DOHH2 (cell line): ENCODE measurements around the gene KCNAB3.

Experiments used
- H3F3A ChIP-seq: fragments of 200-600 bp; sonication (generic), shearing (Covaris generic); 2 replicates; pipeline ENCODE4 v1.6.0; 2016; ENCODE audit warnings: antibody characterized with exemption, mild to moderate bottlenecking; ENCODE audit not compliant: control insufficient read depth, insufficient read depth
- H3K27ac ChIP-seq: fragments of 200-600 bp; sonication (generic); 2 replicates; pipeline ENCODE4 v1.5.1; 2014; ENCODE audit warnings: low read depth, mild to moderate bottlenecking, low read length, moderate library complexity
- H3K27me3 ChIP-seq: fragments of 200-600 bp; sonication (generic); 2 replicates; pipeline ENCODE4 v1.6.1; 2014; ENCODE audit warnings: mild to moderate bottlenecking, low read length, mixed read lengths; ENCODE audit not compliant: control insufficient read depth
- H3K36me3 ChIP-seq: fragments of 200-600 bp; sonication (generic); 2 replicates; pipeline ENCODE4 v1.6.1; 2014; ENCODE audit warnings: mild to moderate bottlenecking, low read length, moderate library complexity, mixed read lengths; ENCODE audit not compliant: control insufficient read depth
- H3K4me1 ChIP-seq: fragments of 200-600 bp; sonication (generic); 2 replicates; pipeline ENCODE4 v1.6.1; 2014; ENCODE audit warnings: mild to moderate bottlenecking, low read length, mixed read lengths; ENCODE audit not compliant: control insufficient read depth
- H3K4me2 ChIP-seq: fragments of 200-600 bp; sonication (generic); 2 replicates; pipeline ENCODE4 v1.6.0; 2014; ENCODE audit warnings: mild to moderate bottlenecking, low read length, moderate library complexity
- H3K4me3 ChIP-seq: fragments of 200-600 bp; sonication (generic); 2 replicates; pipeline ENCODE4 v1.5.1; 2014; ENCODE audit warnings: mild to moderate bottlenecking, low read length, mixed read lengths
- H3K79me2 ChIP-seq: fragments of 200-600 bp; sonication (generic); 2 replicates; pipeline ENCODE4 v1.6.1; 2014; ENCODE audit warnings: mild to moderate bottlenecking, low read length, mixed read lengths; ENCODE audit not compliant: control insufficient read depth
- H3K9me2 ChIP-seq: fragments of 200-600 bp; sonication (generic); replicated peaks from 2 replicates; pipeline ENCODE4 v1.6.1; 2014; ENCODE audit warnings: mild to moderate bottlenecking, low read length, mixed read lengths; ENCODE audit not compliant: control insufficient read depth
- H3K9me3 ChIP-seq: fragments of 200-600 bp; sonication (generic); 2 replicates; pipeline ENCODE4 v1.6.1; 2014; ENCODE audit warnings: antibody characterized with exemption, low read length, mixed read lengths; ENCODE audit not compliant: control insufficient read depth, insufficient read depth
- H4K20me1 ChIP-seq: fragments of 200-600 bp; sonication (generic); 2 replicates; pipeline ENCODE4 v1.6.0; 2014; ENCODE audit warnings: low read depth, mild to moderate bottlenecking, antibody characterized with exemption, low read length, moderate library complexity; ENCODE audit not compliant: control insufficient read depth, insufficient read depth
- CTCF ChIP-seq: fragments of 200-600 bp; sonication (generic); IDR thresholded peaks from one replicate; pipeline ENCODE4 v1.5.1; 2014; ENCODE audit warnings: antibody characterized with exemption, mild to moderate bottlenecking, low read depth, low read length; ENCODE audit not compliant: poor library complexity, severe bottlenecking
- EZH2phosphoT487 ChIP-seq: fragments of 200-600 bp; sonication (generic); IDR thresholded peaks from 2 replicates; pipeline ENCODE4 v1.6.1; 2017; ENCODE audit warnings: borderline replicate concordance, mild to moderate bottlenecking, antibody characterized with exemption, low read length, moderate library complexity, mixed read lengths

The KCNAB3 gene

GRCh38 chr17:7940743-7941142, 11.1 kb upstream of the KCNAB3 start:
- no peak for TF ChIP-seq EZH2phosphoT487
- no peak for TF ChIP-seq CTCF
- Histone ChIP-seq H3K27me3 (no peaks in the 10 kb centered on the region), H3K4me1 (peaks cover 19% of the 10 kb centered on the region), H3K79me2 (no peaks in the 10 kb centered on the region), H3K9me2 (no peaks in the 10 kb centered on the region), H3K4me3 (no peak overlapping the region), H3K27ac (no peak overlapping the region), H3F3A (no peaks in the 10 kb centered on the region), H3K36me3 (peaks cover 72% of the 10 kb centered on the region), H4K20me1 (no peaks in the 10 kb centered on the region), H3K9me3 (no peaks in the 10 kb centered on the region), H3K4me2 (no peak overlapping the region)

- H3K36me3 ChIP-seq: peaks cover 70% of the 10 kb centered on the region
- TF ChIP-seq CTCF (no peak), EZH2phosphoT487 (no peak)
Measured at GRCh38 chr17:7940034-7940433, 10.4 kb upstream of the KCNAB3 start.

GRCh38 chr17:7935859-7936258, 6.2 kb upstream of the KCNAB3 start:
- Histone ChIP-seq H3K36me3 (peaks cover 56% of the 10 kb centered on the region), H3K79me2 (peaks cover 41% of the 10 kb centered on the region), H3K9me3 (no peaks in the 10 kb centered on the region), H3K4me2 (no peak overlapping the region), H4K20me1 (no peaks in the 10 kb centered on the region), H3K27ac (no peak overlapping the region), H3K4me3 (no peak overlapping the region), H3K4me1 (peaks cover 24% of the 10 kb centered on the region), H3F3A (no peaks in the 10 kb centered on the region), H3K9me2 (no peaks in the 10 kb centered on the region), H3K27me3 (no peaks in the 10 kb centered on the region)
- TF ChIP-seq EZH2phosphoT487 (no peak), CTCF (no peak)

More at GRCh38 chr17:7940034-7940433, 10.4 kb upstream of the KCNAB3 start:
- Histone ChIP-seq H3K9me2 (no peaks in the 10 kb centered on the region), H4K20me1 (no peaks in the 10 kb centered on the region), H3K27ac (no peak overlapping the region), H3F3A (no peaks in the 10 kb centered on the region), H3K4me3 (no peak overlapping the region), H3K9me3 (no peaks in the 10 kb centered on the region), H3K4me1 (peaks cover 13% of the 10 kb centered on the region), H3K79me2 (peaks cover 3% of the 10 kb centered on the region; the same call in 1 of the 2 replicates), H3K27me3 (no peaks in the 10 kb centered on the region), H3K4me2 (no peak overlapping the region)
